Calu3 (cell line): ENCODE data around the gene ANO4. TPM values are rescaled to one million over a fixed set of nuclear protein-coding genes. Genes with fewer than 3 reads are reported as not detected.
"Not testable (repeated sequence)": the region's sequence is repeated elsewhere in the genome, so short reads cannot be mapped to it uniquely, and the experiment has no call there.

Source experiments
- BruUV-seq: library from RNA; stranded (reverse); fragments of 400-500 nt; replicated peaks from 2 replicates; lab custom pipeline; 2021; lab: Mats Ljungman, UMichigan
- CTCF ChIA-PET: fragments of 300-600 bp; sonication (Branson Sonifier 250); formaldehyde crosslinking; loops from one replicate; lab custom pipeline; 2022; ENCODE audit warnings: antibody characterized with exemption; lab: Charles Lee
- DNase-seq: peaks from one replicate; pipeline ENCODE4 v3.0.0; 2022
- H3K27ac Mint-ChIP-seq: one replicate; pipeline ENCODE4 v1.8.0; 2022; ENCODE audit warnings: mixed read lengths; ENCODE audit not compliant: unreplicated experiment
- H3K27me3 Mint-ChIP-seq: one replicate; pipeline ENCODE4 v1.8.0; 2022; ENCODE audit warnings: mixed read lengths; ENCODE audit not compliant: unreplicated experiment
- H3K36me3 Mint-ChIP-seq: one replicate; pipeline ENCODE4 v1.8.0; 2022; ENCODE audit warnings: mild to moderate bottlenecking, moderate library complexity, mixed read lengths; ENCODE audit not compliant: insufficient read depth, unreplicated experiment
- H3K4me1 Mint-ChIP-seq: one replicate; pipeline ENCODE4 v1.8.0; 2022; ENCODE audit warnings: mild to moderate bottlenecking, low read depth, mixed read lengths; ENCODE audit not compliant: unreplicated experiment
- H3K4me3 Mint-ChIP-seq: one replicate; pipeline ENCODE4 v1.8.0; 2022; ENCODE audit warnings: mild to moderate bottlenecking, low read depth, moderate library complexity, mixed read lengths; ENCODE audit not compliant: unreplicated experiment
- H3K9me3 Mint-ChIP-seq: one replicate; pipeline ENCODE4 v1.8.0; 2022; ENCODE audit warnings: low read depth, mixed read lengths; ENCODE audit not compliant: unreplicated experiment
- intact Hi-C: fragments of 100-400 bp; cut with micrococcal nuclease; formaldehyde crosslinking; loops from one replicate; pipeline ENCODE4 v1.10.0; 2022; ENCODE audit not compliant: unreplicated experiment
- total RNA-seq: library from RNA; stranded (reverse); gene quantifications from 2 replicates; pipeline ENCODE4 v1.2.3, GENCODE V29; 2022
- TF ChIP-seq, protein P1 (sequence below): fragments of 200-600 bp; IDR thresholded peaks from one replicate; pipeline ENCODE4 v1.8.0; 2022; ENCODE audit warnings: antibody characterized with exemption; ENCODE audit not compliant: unreplicated experiment

ANO4 gene
- total RNA-seq, 1 experiment from 2014 or later = 1.9 TPM

DNA sequence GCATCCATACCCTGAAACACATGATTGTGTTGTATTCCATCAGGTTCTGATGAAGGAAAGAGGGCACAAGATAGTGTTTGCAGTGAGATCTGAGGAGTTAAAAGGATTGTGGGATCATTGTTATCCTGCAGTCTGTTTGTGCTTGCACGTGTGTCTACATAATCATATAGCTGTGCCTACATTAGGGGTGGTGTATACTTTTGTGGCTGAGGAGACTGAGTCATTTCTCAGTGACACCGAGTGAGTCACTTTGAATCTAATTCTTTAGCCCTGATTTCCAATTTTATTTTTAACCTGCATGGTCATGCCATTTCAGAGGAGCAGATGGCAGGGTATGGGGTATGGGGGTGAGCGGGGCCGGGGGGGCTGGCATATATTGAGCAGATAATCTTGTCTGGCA lies 133.2 kb downstream of the ANO4 start:
- CTCF ChIA-PET = interaction anchor here (0.6 kb wide), 1 partner anchor 902 kb away, joined by 3 read pairs; no protein-coding TSS in a partner anchor
- H3K36me3 Mint-ChIP-seq = no peaks in the 10 kb centered on the region
- DNase-seq = peak; percentile 3
- peaks cover 24% of the 10 kb centered on the region for H3K4me1 Mint-ChIP-seq
- no TSS peak for BruUV-seq
- no peak overlapping the region for H3K4me3 Mint-ChIP-seq
- intact Hi-C loops = loop anchor here (2.0 to 10.0 kb wide), 2 partner anchors 187 to 353 kb away; partner anchors contain the start of gene UTP20
- TF ChIP-seq, protein P1, sequence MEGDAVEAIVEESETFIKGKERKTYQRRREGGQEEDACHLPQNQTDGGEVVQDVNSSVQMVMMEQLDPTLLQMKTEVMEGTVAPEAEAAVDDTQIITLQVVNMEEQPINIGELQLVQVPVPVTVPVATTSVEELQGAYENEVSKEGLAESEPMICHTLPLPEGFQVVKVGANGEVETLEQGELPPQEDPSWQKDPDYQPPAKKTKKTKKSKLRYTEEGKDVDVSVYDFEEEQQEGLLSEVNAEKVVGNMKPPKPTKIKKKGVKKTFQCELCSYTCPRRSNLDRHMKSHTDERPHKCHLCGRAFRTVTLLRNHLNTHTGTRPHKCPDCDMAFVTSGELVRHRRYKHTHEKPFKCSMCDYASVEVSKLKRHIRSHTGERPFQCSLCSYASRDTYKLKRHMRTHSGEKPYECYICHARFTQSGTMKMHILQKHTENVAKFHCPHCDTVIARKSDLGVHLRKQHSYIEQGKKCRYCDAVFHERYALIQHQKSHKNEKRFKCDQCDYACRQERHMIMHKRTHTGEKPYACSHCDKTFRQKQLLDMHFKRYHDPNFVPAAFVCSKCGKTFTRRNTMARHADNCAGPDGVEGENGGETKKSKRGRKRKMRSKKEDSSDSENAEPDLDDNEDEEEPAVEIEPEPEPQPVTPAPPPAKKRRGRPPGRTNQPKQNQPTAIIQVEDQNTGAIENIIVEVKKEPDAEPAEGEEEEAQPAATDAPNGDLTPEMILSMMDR = no peak
- H3K27me3 Mint-ChIP-seq = no peaks in the 10 kb centered on the region
- no peak overlapping the region for H3K27ac Mint-ChIP-seq
- H3K9me3 Mint-ChIP-seq = no peaks in the 10 kb centered on the region

DNA sequence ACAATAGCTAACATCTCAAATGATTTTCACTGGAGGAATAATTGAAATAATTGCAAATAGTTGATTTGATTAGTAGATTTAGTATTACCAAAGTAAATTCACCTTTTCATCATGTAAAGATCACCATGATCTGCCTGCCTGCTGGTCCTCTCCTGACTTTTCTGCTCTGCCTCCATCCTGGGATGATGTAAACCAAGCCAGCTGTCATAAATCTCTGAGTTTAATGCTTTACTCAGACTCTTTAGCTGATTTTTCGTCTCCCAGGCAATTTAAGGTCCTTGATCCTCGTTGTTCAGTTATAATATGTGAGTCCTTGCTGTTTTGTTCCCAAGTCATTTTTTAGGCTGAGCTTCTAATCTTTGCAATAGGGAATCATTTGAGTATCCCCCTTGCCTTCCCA lies 138.0 kb downstream of the ANO4 start:
- DNase-seq = no peak
- Mint-ChIP-seq H3K4me3 (no peak overlapping the region), H3K9me3 (no peaks in the 10 kb centered on the region), H3K27ac (no peak overlapping the region), H3K27me3 (no peaks in the 10 kb centered on the region), H3K36me3 (no peaks in the 10 kb centered on the region), H3K4me1 (peaks cover 10% of the 10 kb centered on the region)
- CTCF ChIA-PET = no interaction called here
- TF ChIP-seq, protein P1 = no peak
- no TSS peak for BruUV-seq
- intact Hi-C loops = no loop called here

DNA sequence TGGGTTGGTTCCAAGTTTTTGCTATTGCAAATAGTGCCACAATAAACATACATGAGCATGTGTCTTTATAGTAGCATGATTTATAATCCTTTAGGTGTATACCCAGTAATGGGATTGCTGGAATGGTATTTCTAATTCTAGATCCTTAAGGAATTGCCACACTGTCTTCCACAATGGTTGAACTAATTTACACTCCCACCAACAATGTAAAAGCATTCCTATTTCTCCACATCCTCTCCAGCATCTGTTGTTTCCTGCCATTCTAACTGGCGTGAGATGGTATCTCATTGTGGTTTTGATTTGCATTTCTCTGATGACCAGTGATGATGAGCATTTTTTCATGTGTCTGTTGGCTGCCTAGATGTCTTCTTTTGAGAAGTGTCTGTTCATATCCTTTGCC lies 139.0 kb downstream of the ANO4 start:
- DNase-seq, H3K27me3 Mint-ChIP-seq, BruUV-seq, intact Hi-C loops, H3K4me1 Mint-ChIP-seq, CTCF ChIA-PET, H3K9me3 Mint-ChIP-seq, H3K36me3 Mint-ChIP-seq, H3K27ac Mint-ChIP-seq, H3K4me3 Mint-ChIP-seq: not testable (repeated sequence)

DNA sequence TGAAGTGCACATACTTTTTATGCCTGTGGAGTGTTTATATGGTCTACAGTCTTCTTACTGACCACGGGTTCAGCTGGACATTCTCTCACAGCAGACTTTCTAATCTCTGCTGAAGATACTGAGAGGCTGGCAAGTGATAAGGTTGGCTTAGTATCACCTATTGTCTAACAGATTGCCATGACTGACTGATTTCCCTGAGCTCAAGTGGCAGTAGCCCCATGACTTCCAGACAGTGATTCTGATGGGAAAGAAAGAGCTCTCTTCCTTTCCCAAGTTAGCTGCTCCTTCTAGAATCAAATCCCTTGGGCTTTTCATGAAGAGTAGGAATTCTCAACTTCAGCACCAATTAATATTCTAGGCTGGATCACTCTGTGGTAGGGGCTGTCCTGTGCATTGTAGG lies 141.4 kb downstream of the ANO4 start:
- no peak for DNase-seq
- Mint-ChIP-seq H3K27ac (no peak overlapping the region), H3K27me3 (no peaks in the 10 kb centered on the region), H3K36me3 (no peaks in the 10 kb centered on the region), H3K4me1 (no peaks in the 10 kb centered on the region), H3K9me3 (no peaks in the 10 kb centered on the region), H3K4me3 (no peak overlapping the region)
- intact Hi-C loops = no loop called here
- CTCF ChIA-PET = interaction anchor here (0.6 kb wide), 1 partner anchor 1471 kb away, joined by 3 read pairs; no protein-coding TSS in a partner anchor
- TF ChIP-seq, protein P1 = no peak
- no TSS peak for BruUV-seq

DNA sequence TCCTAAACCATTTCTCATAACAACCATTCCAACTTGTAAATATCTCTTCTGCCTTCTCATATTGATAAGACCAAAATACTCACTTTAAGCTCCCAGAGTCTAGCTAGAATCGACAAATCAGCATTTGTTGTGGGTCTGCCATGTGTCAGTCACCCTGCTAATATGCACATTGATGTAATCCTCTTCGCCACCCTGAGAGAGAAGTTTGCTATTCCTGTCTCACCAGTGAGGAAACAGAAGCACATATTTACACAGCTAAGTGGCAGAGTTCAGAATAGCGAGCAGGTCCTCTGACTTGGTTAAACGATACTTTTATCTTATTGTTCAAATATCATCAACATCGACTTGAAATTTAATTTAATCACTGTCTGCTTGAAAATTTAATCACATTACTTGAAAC lies 142.1 kb downstream of the ANO4 start:
- intact Hi-C loops = no loop called here

More for the DNA sequence above, 142.1 kb downstream of the ANO4 start:
- Mint-ChIP-seq H3K9me3 (no peaks in the 10 kb centered on the region), H3K27ac (no peak overlapping the region), H3K27me3 (no peaks in the 10 kb centered on the region), H3K4me3 (no peak overlapping the region), H3K4me1 (no peaks in the 10 kb centered on the region), H3K36me3 (no peaks in the 10 kb centered on the region)
- no TSS peak for BruUV-seq
- no peak for DNase-seq
- CTCF ChIA-PET = no interaction called here
- TF ChIP-seq, protein P1 = no peak
